NOMO-1 treated with DMSO at 0.1 percent for 48 hours (cell line): ENCODE data around the gene KBTBD13.
"Not testable (repeated sequence)": the region's sequence is repeated elsewhere in the genome, so short reads cannot be mapped to it uniquely, and the experiment has no call there.

ENCODE experiments used
- DNase-seq: peaks from one replicate; lab custom pipeline; 2025; ENCODE audit not compliant: unreplicated experiment; lab: John Stamatoyannopoulos, UW

KBTBD13 gene

DNA sequence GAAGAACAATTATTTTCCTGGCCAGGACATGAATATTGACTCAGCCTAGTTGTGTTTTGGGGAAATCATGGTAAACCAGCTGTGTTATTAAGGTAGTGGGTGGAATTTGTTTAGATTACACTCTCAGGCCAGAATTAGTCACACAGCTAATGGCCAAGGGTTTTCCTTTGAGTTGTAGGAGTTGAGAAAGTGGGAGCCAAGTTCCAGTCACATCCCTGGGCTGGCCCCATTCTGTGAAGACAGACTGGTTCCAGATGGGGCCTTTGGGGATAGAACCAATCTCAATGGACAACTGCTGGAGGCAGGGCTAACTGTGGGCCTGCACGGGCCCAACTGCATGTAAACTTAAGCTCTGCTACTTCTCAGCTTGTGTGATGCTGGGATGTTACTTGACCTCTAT lies 7.4 kb upstream of the KBTBD13 start:
- no peak for DNase-seq

DNA sequence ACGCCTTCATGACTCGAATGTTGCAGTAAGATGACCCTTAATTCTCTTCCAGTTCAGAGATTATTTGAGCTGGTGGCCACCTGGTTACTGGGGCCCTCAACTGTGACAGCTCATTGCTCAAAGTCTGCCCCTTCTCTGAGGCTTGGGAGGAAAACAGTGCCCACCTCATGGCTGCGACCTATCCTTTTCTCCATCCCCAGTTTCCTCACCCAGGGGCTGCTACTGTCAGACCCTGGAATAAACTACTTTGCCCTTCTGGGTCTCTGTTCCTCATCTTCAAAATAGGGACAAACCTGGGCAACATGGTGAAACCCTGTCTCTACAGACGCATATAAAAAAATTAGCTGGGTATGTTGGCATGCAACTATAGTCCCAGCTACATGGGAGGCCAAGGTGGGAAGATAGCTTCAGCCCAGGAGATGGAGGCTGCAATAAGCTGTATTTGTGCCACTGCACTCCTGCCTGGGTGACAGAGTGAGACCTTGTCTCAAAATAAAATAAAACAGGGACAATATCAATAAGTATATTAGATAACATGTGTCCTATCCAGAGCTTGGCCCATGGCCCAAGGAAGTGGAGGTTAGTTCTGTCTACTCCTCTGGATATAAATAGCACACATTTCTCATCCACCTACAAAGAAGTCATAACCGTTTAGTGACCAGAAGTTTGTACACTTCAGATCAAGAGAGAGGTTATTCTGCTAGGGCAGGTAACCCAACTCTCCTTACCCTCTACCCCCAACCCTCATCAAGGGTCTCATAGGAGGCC lies 6.6 kb upstream of the KBTBD13 start:
- DNase-seq: no peak

- no peak for DNase-seq
Observed at GRCh38 chr15:65071381-65071811, 5.2 kb upstream of the KBTBD13 start.

GRCh38 chr15:65072027-65072426 lies 4.5 kb upstream of the KBTBD13 start:
- DNase-seq: no peak

- DNase-seq: no peak
Observed at GRCh38 chr15:65072617-65073016, 3.9 kb upstream of the KBTBD13 start.

DNA sequence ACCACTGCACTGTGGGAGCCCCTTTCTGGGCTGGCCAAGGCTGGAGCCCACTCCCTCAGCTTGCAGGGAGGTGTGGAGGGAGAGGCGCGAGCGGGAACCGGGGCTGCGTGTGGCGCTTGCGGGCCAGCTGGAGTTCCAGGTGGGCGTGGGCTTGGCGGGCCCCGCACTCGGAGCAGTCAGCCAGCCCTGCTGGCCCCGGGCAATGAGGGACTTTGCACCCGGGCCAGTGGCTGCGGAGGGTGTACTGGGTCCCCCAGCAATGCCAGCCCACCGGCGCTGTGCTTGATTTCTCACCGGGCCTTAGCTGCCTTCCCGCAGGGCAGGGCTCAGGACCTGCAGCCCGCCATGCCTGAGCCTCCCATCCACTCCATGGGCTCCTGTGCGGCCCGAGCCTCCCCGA lies 1.6 kb upstream of the KBTBD13 start:
- not testable (repeated sequence) for DNase-seq

- DNase-seq: not testable (repeated sequence)
Observed at GRCh38 chr15:65075607-65076395, 745 bp upstream of the KBTBD13 start.

DNA sequence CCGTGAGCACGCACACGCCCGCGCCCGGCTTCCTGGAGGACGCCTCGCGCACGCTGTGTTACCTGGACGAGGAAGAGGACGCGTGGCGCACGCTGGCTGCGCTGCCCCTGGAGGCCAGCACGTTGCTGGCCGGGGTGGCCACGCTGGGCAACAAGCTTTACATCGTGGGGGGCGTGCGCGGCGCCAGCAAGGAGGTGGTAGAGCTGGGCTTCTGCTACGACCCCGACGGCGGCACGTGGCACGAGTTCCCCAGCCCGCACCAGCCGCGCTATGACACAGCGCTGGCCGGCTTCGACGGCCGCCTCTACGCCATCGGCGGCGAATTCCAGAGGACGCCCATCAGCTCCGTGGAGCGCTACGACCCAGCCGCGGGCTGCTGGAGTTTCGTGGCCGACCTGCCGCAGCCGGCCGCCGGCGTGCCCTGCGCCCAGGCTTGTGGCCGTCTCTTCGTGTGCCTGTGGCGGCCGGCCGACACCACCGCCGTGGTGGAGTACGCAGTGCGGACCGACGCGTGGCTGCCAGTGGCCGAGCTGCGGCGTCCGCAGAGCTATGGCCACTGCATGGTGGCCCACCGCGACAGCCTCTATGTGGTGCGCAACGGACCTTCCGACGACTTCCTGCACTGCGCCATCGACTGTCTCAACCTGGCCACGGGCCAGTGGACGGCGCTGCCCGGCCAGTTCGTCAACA lies 890 bp downstream of the KBTBD13 start:
- no peak for DNase-seq

DNA sequence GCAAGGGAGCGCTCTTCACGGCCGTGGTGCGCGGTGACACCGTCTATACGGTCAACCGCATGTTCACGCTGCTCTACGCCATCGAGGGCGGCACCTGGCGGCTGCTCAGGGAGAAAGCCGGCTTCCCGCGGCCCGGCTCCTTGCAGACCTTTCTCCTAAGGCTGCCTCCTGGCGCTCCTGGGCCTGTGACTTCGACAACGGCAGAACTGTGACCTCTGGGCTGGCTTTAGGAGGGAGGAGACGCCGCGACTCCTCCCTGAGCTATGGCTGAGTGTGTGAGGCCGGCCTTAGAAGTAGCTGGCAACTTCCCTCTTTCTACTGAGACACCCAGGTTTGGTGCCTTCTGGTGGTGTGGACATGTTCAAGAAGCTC lies 1.4 kb downstream of the KBTBD13 start:
- peak; percentile 25 for DNase-seq

DNA sequence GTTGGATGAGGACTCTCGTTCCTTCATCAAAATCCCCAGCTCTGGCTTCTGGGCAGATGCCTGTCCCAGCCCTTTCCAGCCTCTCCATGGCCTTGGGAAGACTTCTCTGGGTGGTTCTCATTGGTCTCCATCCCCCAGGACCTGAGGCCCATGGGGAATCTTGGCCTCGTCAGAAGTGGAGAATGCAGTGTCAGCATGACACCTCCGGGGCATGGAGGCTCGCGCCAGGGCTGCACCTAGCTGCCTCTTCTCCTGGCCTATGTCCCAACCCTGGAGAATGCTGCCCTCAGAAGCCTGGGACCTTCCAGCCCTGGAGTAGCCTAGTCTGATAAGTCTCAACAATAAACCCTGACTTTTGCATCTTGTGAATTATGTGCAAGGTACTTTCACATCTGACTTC lies 3.0 kb downstream of the KBTBD13 start:
- DNase-seq: no peak

DNA sequence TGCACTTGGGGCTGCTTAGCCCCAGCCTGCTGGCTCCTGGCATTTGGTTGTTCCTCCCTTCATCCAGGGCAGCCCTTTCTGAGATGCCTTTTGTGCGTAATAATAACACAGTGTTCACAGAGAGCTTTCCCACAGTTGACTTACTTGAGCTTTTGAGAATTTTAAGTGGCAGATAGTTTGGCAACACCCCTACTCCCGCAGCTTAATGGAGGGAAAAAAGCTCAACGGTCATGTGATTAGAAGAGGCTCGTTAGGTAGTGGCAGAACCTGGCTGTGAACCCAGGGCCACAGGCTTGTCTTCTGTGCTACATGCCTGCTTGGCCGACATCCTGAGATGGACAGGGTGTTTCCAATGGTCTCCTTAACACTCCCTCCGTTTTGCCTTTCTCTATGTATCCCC lies 4.7 kb downstream of the KBTBD13 start:
- DNase-seq: no peak

DNA sequence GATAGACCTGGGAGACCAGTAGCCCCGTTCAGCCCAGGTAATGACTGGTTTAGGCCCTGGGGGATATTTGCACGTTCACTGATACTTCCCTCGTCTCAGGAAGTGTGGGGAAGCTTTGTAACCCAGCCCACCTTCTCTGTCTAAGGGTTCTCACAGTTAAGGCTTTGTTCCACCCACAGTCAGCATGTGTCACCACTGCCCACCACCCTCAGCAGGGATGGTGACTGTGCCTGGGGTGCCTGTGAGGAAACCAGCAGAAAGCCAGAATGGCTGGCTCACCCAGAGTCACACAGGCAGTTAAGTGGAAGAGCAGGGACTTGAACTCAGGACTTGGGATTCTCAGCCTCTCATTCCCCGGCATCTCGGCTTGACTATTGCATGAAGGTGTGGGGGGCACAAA lies 5.2 kb downstream of the KBTBD13 start:
- DNase-seq: no peak

DNA sequence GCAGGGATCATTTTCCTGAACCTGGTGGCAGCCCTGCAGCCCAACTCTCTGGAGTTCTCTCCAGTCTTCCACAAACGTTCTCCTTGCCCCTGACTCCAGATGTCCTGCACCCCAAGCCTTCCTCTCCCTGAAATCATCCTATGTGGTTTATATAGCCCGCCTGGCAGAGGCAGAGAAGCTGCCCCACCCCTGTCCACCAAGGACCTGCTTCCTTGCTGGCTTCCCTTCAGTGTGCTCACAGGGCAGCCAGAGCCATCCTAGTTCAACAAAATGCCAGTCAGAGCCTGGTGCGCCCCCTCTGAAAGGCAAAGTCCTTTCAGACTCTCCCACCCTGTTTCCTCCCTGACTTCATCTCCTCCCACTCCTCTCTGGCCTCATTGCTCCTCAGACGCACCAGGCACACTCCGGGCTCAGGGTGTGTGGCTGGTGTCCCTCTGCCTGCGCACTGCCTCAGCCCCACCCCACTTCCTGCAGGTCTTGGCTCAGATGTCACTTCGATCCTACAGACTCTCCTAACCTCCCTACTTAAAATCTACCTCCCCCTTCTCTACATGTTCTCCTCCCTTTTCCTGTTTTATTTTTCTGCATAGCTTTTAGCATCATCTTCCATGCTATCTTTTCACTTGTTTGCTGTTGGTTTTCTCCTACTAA lies 5.9 kb downstream of the KBTBD13 start:
- DNase-seq: no peak

DNA sequence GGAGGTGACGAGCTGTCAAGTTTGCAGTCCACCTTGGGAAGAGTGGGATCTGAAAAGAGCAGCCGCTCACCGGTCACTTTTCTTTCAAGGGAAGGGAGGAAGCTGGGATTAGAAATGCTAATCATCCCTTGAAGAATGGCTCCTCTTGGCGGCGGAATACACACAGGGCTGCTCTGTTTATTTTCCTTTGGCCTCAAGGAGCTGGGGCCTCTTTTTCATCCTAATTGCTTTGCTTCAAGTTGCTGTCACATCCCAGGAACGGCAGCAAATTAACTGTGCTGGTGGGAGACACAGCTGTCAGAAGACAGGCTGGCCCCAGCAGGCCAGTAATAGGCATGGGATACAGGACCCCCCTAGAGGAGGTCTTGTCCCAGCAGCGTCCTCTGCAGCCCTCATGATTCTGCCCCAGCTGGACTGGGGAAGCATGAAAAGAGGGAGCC lies 6.7 kb downstream of the KBTBD13 start:
- DNase-seq: no peak

DNA sequence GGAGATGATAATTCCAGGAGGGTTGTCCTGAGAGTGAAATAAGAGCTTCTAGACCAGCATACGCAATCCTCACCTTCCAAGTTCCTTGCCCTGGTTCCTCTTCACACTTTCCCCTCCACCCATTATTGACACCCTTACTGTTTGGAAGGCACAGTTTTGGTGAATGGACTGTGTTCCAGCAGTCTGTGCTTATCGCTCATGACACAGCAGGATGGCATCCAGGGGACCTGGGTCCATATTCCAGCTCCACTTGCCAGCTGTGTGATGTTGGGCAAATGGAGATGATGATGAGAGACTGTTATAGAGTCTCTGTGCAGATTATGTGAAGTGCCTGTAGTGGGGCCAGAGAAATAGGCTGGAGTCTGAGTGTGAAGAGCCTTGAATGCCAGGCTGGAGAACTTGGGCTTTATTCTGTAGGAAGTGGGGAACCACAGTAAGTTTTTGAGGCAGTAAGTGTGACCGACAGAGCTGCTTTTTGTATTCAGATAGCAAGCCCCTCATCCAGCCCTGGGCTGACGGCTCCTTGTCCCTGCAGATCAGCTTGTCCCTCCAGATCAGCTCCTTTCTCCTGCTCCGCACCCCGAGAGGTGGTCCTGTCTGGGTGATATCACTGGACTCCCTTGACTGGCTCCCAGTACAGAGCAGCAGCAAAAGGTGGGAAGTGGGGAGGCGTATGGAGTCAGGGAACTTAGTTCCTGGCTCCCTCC lies 8.1 kb downstream of the KBTBD13 start:
- no peak for DNase-seq

- DNase-seq: no peak
Observed at GRCh38 chr15:65085207-65085753, 8.7 kb downstream of the KBTBD13 start.

GRCh38 chr15:65085990-65086679 lies 9.6 kb downstream of the KBTBD13 start:
- DNase-seq: peak; percentile 9

GRCh38 chr15:65086680-65087111 lies 10.2 kb downstream of the KBTBD13 start:
- no peak for DNase-seq

DNA sequence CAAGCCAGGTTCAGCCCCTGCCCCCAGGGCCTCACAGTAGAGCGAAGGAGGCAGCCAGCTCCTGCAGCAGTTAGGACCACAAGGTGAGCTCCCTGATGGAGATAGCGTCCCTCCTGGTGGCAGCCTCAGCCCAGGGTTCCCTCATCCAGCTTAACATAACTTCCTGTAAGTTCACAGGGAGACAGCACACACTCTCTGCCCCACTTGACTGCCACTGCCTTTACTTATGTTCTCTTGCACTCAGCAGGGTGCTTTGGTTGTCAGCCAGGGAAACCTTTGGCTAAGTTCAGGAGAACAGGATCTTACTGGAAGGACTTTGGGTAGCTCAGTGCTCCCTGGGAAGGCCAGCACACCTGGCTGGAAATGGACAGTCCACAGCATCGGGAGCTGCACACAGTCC lies 10.9 kb downstream of the KBTBD13 start:
- DNase-seq: no peak
